ENCODE measurements around the gene ERI2.

DNA sequence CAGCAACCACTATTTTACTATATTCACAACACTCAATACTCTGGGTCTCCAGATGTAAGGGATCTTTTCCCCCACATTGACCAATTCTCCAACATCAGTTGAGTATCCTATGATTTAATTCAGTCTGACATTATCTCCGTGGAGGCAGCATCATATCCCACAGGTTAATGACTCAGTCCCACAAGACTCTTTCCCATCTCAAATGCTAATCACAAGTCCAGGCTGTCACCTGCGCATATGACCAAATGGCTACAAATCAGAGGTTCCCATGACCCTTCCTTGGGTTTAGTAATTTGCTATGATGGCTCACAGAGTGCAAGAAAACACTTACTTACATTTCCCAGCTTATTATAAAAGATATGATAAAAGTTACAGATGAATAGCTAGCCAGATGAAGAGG lies 23.8 kb downstream of the ERI2 start:
- no peak for TF ChIP-seq CTCF (IDR thresholded peaks at IDR 0.05; ENCODE audit: insufficient read depth, low read length)
- TF ChIP-seq POLR2AphosphoS5 (IDR thresholded peaks at IDR 0.05; ENCODE audit: low read depth), result no peak
- TF ChIP-seq, protein P1, sequence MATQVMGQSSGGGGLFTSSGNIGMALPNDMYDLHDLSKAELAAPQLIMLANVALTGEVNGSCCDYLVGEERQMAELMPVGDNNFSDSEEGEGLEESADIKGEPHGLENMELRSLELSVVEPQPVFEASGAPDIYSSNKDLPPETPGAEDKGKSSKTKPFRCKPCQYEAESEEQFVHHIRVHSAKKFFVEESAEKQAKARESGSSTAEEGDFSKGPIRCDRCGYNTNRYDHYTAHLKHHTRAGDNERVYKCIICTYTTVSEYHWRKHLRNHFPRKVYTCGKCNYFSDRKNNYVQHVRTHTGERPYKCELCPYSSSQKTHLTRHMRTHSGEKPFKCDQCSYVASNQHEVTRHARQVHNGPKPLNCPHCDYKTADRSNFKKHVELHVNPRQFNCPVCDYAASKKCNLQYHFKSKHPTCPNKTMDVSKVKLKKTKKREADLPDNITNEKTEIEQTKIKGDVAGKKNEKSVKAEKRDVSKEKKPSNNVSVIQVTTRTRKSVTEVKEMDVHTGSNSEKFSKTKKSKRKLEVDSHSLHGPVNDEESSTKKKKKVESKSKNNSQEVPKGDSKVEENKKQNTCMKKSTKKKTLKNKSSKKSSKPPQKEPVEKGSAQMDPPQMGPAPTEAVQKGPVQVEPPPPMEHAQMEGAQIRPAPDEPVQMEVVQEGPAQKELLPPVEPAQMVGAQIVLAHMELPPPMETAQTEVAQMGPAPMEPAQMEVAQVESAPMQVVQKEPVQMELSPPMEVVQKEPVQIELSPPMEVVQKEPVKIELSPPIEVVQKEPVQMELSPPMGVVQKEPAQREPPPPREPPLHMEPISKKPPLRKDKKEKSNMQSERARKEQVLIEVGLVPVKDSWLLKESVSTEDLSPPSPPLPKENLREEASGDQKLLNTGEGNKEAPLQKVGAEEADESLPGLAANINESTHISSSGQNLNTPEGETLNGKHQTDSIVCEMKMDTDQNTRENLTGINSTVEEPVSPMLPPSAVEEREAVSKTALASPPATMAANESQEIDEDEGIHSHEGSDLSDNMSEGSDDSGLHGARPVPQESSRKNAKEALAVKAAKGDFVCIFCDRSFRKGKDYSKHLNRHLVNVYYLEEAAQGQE (IDR thresholded peaks at IDR 0.05; ENCODE audit: insufficient replicate concordance, low read depth), result no peak

Data from HL-60 (cell line).